ENCODE results near the gene METRN.
"Not testable (repeated sequence)": the region's sequence is repeated elsewhere in the genome, so short reads cannot be mapped to it uniquely, and the experiment has no call there.

The METRN gene

GRCh38 chr16:678209-678857 lies 36.6 kb upstream of the METRN start:
- no peak for DNase-seq

GRCh38 chr16:678858-679813 lies 35.8 kb upstream of the METRN start:
- no peak for DNase-seq

GRCh38 chr16:679814-680624 lies 34.9 kb upstream of the METRN start, which contains the start of gene STUB1:
TSS of gene STUB1 (plus strand) at chr16:680410. CDS start at chr16:680526, 116 bp downstream.
- DNase-seq, result peak; percentile 87

GRCh38 chr16:680625-680945 lies 34.3 kb upstream of the METRN start:
- no peak for DNase-seq

- no peak for DNase-seq
These were observed 33.8 kb upstream of the METRN start for GRCh38 chr16:680967-681745.

GRCh38 chr16:681746-682427 lies 33.0 kb upstream of the METRN start:
- DNase-seq, result no peak

- DNase-seq, result no peak
These were observed 32.2 kb upstream of the METRN start for GRCh38 chr16:682493-683395.

- DNase-seq, result no peak
These were observed 31.4 kb upstream of the METRN start for GRCh38 chr16:683396-684070.

GRCh38 chr16:684071-684794 lies 30.7 kb upstream of the METRN start, which contains the start of gene JMJD8:
TSS of gene JMJD8 (minus strand) at chr16:684334. CDS start at chr16:684319, 15 bp downstream.
- DNase-seq, result peak; percentile 94

GRCh38 chr16:684961-685696 lies 29.8 kb upstream of the METRN start:
- DNase-seq, result no peak

- no peak for DNase-seq
These were observed 29.0 kb upstream of the METRN start for GRCh38 chr16:685967-686366.

GRCh38 chr16:686459-687260 lies 28.3 kb upstream of the METRN start:
- DNase-seq, result no peak

- no peak for DNase-seq
These were observed 27.4 kb upstream of the METRN start for GRCh38 chr16:687499-687898.

- no peak for DNase-seq
These were observed 25.6 kb upstream of the METRN start for GRCh38 chr16:689175-689897.

- DNase-seq, result not testable (repeated sequence)
These were observed 23.7 kb upstream of the METRN start for GRCh38 chr16:691242-691641.

- no peak for DNase-seq
These were observed 22.4 kb upstream of the METRN start for GRCh38 chr16:692356-693108.
